ENCODE results near the gene GAS6. TPM values are rescaled to one million over a fixed set of nuclear protein-coding genes. Genes with fewer than 3 reads are reported as not detected.

GAS6 gene
- polyA plus RNA-seq, 1 donor from 2014 or later = 52.4 TPM

- Histone ChIP-seq H3F3A (ENCODE audit: insufficient read depth, low read length, poor library complexity, severe bottlenecking) (no peaks in the 10 kb centered on the region), H4K20me1 (ENCODE audit: insufficient read depth) (no peaks in the 10 kb centered on the region), H3K36me3 (ENCODE audit: insufficient read depth, low read length) (no peaks in the 10 kb centered on the region), H3K4me2 (ENCODE audit: low read length) (no peak overlapping the region), H3K79me2 (replicated peaks; ENCODE audit: insufficient read depth, low read length) (no peaks in the 10 kb centered on the region), H3K27me3 (ENCODE audit: insufficient read depth, low read depth, low read length) (no peaks in the 10 kb centered on the region), H3K27ac (ENCODE audit: low read length) (no peak overlapping the region), H3K9ac (ENCODE audit: low read length) (no peak overlapping the region), H3K9me3 (ENCODE audit: low read length) (no peaks in the 10 kb centered on the region), H3K9me2 (ENCODE audit: insufficient read depth, low read length) (no peaks in the 10 kb centered on the region), H3K4me3 (ENCODE audit: low read length) (no peak overlapping the region), H2AFZ (ENCODE audit: low read depth, low read length) (no peak overlapping the region)
- TF ChIP-seq TAF1 (IDR thresholded peaks at IDR 0.05; ENCODE audit: low read depth) = no peak
- TF ChIP-seq SMC3 (conservative IDR thresholded peaks at IDR 0.05; ENCODE audit: poor library complexity) = no peak
Observed at GRCh38 chr13:113886561-113887112, 22.8 kb upstream of the GAS6 start.

DNA sequence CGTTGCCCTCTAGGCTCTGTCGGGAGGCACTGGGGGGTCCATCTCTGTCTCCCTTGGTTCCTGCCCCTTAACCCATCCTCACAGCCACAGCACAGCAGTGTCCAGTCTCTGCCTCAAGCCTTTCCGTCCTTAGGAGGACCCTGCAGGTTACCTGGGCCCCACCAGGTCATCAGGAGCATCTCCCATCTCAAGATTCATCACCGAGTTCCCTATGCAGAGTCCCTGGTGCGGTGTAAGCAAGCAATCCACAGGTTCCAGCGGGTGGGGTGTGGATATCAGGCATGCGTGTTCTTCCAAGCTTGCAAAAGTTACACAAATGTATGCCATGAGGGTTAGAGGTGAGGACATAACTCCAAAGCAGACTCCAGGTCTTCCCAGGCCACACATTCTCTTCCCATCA, 20.9 kb upstream of the GAS6 start:
- Histone ChIP-seq H4K20me1 (ENCODE audit: insufficient read depth) (no peaks in the 10 kb centered on the region), H3K27ac (ENCODE audit: low read length) (no peak overlapping the region), H3K9ac (ENCODE audit: low read length) (no peak overlapping the region), H3F3A (ENCODE audit: insufficient read depth, low read length, poor library complexity, severe bottlenecking) (no peaks in the 10 kb centered on the region), H3K4me2 (ENCODE audit: low read length) (no peak overlapping the region), H3K9me3 (ENCODE audit: low read length) (no peaks in the 10 kb centered on the region), H2AFZ (ENCODE audit: low read depth, low read length) (no peak overlapping the region), H3K4me3 (ENCODE audit: low read length) (no peak overlapping the region), H3K27me3 (ENCODE audit: insufficient read depth, low read depth, low read length) (no peaks in the 10 kb centered on the region), H3K79me2 (replicated peaks; ENCODE audit: insufficient read depth, low read length) (no peaks in the 10 kb centered on the region), H3K36me3 (ENCODE audit: insufficient read depth, low read length) (no peaks in the 10 kb centered on the region), H3K9me2 (ENCODE audit: insufficient read depth, low read length) (no peaks in the 10 kb centered on the region)
- TF ChIP-seq SMC3 (conservative IDR thresholded peaks at IDR 0.05; ENCODE audit: poor library complexity) (no peak), POLR2AphosphoS5 (IDR thresholded peaks at IDR 0.05) (no peak), RAD21 (conservative IDR thresholded peaks at IDR 0.05) (no peak), CTCF (IDR thresholded peaks at IDR 0.05; ENCODE audit: poor library complexity, severe bottlenecking) (no peak), EP300 (conservative IDR thresholded peaks at IDR 0.05; ENCODE audit: poor library complexity, severe bottlenecking) (no peak), EZH2 (IDR thresholded peaks at IDR 0.05; ENCODE audit: borderline replicate concordance, insufficient read depth, low read length, poor library complexity, severe bottlenecking) (no peak), TAF1 (IDR thresholded peaks at IDR 0.05; ENCODE audit: low read depth) (no peak), MXI1 (conservative IDR thresholded peaks at IDR 0.05; ENCODE audit: poor library complexity, severe bottlenecking) (no peak)
- TF ChIP-seq, protein P1, sequence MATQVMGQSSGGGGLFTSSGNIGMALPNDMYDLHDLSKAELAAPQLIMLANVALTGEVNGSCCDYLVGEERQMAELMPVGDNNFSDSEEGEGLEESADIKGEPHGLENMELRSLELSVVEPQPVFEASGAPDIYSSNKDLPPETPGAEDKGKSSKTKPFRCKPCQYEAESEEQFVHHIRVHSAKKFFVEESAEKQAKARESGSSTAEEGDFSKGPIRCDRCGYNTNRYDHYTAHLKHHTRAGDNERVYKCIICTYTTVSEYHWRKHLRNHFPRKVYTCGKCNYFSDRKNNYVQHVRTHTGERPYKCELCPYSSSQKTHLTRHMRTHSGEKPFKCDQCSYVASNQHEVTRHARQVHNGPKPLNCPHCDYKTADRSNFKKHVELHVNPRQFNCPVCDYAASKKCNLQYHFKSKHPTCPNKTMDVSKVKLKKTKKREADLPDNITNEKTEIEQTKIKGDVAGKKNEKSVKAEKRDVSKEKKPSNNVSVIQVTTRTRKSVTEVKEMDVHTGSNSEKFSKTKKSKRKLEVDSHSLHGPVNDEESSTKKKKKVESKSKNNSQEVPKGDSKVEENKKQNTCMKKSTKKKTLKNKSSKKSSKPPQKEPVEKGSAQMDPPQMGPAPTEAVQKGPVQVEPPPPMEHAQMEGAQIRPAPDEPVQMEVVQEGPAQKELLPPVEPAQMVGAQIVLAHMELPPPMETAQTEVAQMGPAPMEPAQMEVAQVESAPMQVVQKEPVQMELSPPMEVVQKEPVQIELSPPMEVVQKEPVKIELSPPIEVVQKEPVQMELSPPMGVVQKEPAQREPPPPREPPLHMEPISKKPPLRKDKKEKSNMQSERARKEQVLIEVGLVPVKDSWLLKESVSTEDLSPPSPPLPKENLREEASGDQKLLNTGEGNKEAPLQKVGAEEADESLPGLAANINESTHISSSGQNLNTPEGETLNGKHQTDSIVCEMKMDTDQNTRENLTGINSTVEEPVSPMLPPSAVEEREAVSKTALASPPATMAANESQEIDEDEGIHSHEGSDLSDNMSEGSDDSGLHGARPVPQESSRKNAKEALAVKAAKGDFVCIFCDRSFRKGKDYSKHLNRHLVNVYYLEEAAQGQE (IDR thresholded peaks at IDR 0.05; ENCODE audit: borderline replicate concordance) = no peak
